DND-41 (cell line): Measurements from ENCODE around the gene IL1RL2.

ENCODE experiments used
- EZH2 ChIP-seq: IDR thresholded peaks from 3 replicates; pipeline ENCODE4 v1.6.1; 2012; ENCODE audit warnings: borderline replicate concordance, low read depth, mild to moderate bottlenecking, moderate library complexity, low read length, inconsistent platforms; ENCODE audit not compliant: severe bottlenecking
- TF ChIP-seq, protein P1 (sequence below): IDR thresholded peaks from 2 replicates; pipeline ENCODE4 v1.5.1; 2012; ENCODE audit warnings: borderline replicate concordance, low read length, moderate library complexity, mild to moderate bottlenecking; ENCODE audit not compliant: poor library complexity, severe bottlenecking; ENCODE audit errors: extremely low read depth

DNA sequence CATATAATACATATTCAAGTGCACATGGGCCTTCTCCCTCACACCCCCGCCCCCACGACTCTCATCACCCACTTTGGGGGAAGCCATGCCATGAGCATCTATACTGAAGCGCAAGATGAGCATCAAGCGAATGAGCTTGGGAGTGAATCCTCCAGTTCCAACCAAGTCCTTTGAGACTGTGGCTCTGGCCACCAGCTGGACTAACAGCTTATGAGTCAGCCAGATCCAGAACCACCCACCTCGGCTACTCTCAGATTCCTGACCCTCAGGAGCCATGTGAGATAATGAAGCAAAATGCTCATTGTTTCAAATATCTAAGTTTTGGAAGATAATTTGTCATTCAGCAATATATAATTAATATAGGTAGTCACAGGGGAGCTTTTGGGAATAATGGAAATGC is 102.3 kb downstream of the IL1RL2 start:
- TF ChIP-seq, protein P1, sequence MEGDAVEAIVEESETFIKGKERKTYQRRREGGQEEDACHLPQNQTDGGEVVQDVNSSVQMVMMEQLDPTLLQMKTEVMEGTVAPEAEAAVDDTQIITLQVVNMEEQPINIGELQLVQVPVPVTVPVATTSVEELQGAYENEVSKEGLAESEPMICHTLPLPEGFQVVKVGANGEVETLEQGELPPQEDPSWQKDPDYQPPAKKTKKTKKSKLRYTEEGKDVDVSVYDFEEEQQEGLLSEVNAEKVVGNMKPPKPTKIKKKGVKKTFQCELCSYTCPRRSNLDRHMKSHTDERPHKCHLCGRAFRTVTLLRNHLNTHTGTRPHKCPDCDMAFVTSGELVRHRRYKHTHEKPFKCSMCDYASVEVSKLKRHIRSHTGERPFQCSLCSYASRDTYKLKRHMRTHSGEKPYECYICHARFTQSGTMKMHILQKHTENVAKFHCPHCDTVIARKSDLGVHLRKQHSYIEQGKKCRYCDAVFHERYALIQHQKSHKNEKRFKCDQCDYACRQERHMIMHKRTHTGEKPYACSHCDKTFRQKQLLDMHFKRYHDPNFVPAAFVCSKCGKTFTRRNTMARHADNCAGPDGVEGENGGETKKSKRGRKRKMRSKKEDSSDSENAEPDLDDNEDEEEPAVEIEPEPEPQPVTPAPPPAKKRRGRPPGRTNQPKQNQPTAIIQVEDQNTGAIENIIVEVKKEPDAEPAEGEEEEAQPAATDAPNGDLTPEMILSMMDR = no peak
- no peak for TF ChIP-seq EZH2
